Umbilical cord (tissue), 2 donors: ENCODE measurements around the gene TNXB. TPM values are rescaled to one million over a fixed set of nuclear protein-coding genes. Genes with fewer than 3 reads are reported as not detected.
"Not testable (repeated sequence)": the region's sequence is repeated elsewhere in the genome, so short reads cannot be mapped to it uniquely, and the experiment has no call there.

Source experiments
- DNase-seq: peaks from one replicate; pipeline ENCODE4 v3.0.0-alpha.2; 2015; ENCODE audit warnings: low spot score
- total RNA-seq: library from RNA; depleted of rRNA; stranded (reverse); fragments of >200 nt; gene quantifications from one replicate; pipeline ENCODE4 v1.2.3, GENCODE V29; 2014; ENCODE audit warnings: low replicate concordance; ENCODE audit not compliant: insufficient read depth

Gene TNXB
- total RNA-seq: 24.1 TPM

DNA sequence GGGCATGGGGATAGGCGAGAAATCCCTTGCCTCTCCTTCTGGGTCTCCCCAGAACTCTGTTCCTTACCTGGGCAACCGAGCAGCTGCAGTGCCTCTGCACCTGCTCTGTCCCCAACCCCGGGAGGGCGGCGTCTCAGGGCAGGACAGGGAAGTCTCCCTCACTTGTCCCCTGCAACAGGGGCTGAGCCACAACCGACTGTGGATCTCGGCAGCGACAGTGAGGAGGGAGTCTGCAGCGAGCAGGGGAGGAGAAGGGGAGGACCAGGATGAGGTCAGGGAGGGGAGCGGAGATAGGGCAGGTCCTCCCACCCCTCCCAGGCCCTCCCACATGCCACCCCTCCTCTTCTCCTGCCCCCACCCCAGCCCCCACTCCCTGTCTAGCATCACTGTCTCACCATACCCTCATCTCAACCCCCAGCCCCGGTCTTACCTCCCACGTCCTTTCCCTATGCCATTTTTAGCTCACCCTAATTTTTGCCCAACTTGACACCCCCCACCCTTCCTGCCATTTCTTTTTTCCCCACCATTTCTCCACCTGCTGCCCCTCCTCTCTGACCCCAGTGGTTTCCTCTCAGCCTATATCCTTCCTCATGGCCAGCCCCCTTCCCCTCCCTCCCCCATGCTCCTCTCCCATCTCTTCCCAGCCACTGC lies at the start of gene TNXB:
Gene TNXB, minus strand, starts transcription at position 225 of the 651 bp plus-strand sequence. CDS start 11,140 bp downstream, outside the sequence.
- DNase-seq: no peak

GRCh38 chr6:32158052-32158451 lies 48.9 kb upstream of the TNXB start:
- DNase-seq: no peak

DNA sequence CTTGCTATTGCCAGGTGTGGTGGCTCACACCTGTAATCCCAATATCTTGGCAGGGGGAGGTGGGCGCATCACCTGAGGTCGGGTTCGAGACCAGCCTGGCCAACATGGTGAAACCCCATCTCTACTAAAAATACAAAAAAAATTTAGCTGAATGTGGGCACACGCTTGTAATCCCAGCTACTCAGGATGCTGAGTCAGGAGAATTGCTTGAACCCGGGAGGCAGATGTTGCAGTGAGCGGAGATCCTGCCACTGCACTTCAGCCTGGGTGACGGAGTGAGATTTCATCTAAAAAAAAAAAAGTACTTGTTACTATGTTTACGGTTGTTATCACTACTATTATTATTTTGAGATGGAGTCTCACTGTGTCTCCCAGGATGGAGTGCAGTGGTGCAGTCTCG lies 47.8 kb upstream of the TNXB start:
- DNase-seq: no peak

DNA sequence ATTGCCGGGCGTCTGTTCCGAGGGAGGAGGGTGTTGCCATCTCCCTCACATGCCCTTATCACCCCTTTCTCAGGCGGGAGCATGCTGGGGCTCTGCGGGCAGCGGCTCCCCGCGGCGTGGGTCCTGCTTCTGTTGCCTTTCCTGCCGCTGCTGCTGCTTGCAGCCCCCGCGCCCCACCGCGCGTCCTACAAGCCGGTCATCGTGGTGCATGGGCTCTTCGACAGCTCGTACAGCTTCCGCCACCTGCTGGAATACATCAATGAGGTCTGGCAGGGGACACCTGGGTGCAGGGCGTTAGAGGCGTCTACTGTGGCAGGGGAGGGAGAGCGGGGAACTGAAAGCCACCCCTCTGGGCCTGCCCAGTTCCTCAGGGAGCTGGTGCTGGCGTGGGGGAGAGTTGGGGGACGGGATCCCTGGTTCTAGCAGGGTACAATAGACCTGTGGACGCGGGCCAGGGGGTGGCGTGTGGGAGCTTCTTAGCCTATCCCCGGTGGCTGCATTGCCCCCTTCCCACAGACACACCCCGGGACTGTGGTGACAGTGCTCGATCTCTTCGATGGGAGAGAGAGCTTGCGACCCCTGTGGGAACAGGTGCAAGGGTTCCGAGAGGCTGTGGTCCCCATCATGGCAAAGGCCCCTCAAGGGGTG lies 45.5 kb upstream of the TNXB start:
- peak; percentile 72 for DNase-seq

DNA sequence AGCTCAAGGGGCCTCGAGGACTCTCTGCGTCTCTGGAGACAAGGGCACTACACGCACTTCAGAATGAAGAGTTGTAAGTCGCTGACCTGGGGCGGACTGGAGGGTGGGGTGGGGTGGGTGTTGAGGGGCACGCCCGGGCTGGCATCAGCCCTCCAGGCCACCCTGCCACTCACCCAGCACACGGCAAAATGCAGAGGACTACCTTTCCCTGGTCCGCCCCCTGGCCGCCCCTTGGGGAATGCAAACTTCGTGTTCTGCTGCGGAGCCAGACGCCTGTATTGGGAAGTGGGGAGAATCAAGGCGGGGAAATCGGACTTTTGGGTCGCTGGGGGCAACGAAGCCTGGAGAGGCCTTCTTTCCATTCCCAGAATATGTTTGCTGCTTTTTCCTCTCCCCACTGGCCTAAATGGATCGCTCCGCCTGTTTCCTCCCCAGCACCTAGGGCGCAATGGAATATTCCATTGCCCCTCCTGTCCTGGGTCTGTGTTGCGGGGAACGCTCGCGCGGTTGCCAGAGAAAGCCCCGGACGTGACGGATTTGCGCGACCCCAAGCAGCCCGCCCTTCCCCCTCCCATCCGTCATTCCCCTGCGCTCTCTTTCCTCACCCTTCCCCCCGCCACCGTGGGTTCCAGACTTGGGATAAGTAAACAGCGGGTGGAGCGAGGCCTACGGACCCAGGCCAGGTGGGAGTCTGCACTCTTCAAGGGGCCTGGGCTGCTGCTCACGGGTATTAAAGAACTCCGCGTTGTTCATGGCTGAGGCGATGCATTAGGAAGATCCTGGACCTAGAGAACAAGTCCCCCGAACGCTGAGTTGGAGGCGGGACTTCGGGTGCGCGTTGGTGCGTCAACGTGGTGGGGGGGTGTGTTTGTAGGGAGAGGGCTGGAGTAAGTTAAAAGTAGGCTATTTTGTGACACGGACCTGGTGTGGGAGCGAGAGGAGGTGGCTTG lies 44.7 kb upstream of the TNXB start, which contains the start of gene PPT2:
Gene PPT2, plus strand, starts transcription at position 578 of the 950 bp plus-strand sequence. CDS start 454 bp downstream, outside the sequence.
- peak; percentile 95 for DNase-seq

GRCh38 chr6:32152769-32153563 lies 43.8 kb upstream of the TNXB start:
- DNase-seq: peak; percentile 71

DNA sequence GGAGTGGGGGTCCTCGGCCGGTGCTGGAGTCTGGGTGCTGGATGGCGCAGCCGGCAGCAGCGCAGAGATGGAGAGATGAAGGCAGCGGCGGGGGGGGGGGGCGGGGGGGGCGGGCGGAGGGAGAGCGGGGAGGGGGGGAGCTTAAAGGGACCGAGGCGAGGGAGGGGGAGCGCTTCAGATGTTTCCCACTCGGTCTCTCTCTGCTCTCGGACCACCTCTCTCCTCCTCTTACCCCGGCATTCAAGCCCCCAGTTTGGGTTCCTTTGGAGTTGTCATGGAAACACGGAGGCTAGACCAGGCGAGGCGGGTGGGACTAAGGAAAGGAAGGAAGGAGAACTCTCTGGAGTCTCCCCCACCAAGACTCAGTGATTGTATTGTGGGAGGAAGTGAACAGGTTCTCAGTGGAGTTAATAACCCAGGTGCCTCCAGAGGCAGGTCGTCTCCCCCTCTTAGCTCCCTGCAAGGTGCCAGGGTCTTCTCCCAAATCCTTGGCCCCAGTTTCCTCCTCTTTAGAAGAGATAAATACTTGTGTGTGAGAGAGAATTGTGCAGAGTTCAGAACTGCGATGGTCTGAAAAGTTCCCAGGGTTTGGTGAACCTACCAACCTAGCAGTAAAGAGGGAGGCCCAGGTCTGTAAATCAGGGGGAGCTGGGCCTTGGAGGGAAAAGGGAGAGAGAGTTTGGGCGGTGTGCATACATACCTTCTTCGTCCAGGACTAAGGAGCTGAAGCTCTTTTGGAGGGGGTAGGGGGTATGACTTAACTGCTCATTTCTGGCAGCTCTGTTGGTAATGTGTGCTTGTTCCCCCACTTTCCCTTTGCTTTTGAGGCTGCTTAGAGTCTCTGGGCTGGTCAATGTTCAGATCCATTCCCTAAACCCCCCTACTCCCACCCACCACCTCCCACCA lies 43.0 kb upstream of the TNXB start, which contains the start of gene PRRT1:
Gene PRRT1, minus strand, starts transcription at position 77 of the 906 bp plus-strand sequence. CDS start 112 bp downstream, outside the sequence.
- no peak for DNase-seq

DNA sequence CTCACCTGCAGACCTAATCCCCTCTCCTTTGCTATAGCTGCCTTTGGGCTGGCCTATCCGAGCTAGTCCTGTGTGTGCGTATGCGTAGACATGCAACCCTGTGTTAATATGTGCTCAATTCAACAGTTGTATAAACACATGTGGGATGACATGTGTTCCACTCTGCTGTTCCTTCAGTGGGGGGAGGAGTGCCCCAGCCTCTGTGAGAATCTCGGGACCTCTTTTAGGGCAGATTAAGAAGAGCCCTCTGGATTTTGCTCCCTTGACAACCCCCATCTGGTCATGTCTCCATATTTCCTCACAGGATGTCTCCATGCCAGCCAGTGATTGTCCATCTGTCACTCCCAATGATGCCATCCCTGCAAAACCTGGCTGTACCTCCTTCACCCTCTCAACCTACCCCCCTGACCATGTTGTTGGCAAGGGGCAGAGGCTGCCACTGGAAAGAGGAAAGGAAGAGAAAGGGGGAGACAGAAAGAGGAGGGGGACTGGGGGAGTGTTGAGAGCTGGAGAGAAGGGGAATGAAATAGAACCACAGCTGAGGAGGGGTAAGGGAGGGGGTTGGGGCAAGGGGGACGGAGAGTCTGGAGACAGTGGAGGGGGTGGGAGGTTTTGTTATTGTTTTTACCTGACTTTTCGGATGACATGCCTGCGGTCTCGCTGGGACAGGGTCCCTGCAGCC lies 42.2 kb upstream of the TNXB start:
- no peak for DNase-seq

DNA sequence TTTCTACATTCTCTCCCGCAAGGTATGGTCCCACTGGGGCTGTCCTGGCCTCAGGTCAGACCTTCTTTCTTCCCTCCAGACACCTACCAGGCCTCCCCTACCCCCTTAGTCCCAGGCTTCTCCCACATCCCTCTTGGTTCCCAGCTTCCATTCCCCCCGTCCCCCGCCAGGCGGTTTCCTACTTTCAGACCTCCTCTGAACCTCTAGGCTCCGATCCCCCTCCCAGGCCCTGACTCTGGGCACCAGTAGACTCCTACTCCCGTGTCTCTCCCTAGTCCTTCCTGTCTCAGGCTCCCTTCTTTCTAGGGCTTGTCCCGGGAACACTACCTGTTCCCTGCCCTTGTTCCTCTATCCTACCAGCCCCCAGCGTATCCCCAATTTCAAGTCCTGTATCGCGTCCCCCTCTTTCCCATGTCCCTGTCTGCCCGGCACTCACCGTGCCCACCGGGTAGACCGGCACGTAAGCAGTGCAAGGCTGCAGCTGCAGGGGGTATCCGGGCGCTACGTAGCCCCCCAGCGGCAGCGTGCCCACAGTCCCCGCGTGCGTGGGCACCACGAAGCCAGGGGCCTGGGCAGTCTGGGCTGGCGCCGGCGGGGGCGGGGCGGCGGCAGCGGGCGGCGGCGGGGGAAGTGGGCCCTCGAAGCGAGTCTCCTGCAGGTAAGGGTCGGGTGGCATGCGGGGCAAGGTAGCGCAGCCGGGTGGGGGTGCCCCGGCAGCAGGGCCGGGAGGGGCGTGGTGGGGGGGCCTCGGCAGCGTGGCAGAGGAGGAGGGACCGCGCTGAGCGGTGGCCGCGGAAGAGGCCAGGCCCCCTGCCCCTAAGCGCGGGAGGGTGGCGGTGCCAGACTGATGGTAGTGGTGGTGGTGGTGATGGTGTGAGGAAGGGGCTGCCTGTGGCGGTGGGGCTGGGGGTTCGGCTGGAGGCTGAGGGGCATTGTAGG lies 41.1 kb upstream of the TNXB start:
- DNase-seq: no peak

DNA sequence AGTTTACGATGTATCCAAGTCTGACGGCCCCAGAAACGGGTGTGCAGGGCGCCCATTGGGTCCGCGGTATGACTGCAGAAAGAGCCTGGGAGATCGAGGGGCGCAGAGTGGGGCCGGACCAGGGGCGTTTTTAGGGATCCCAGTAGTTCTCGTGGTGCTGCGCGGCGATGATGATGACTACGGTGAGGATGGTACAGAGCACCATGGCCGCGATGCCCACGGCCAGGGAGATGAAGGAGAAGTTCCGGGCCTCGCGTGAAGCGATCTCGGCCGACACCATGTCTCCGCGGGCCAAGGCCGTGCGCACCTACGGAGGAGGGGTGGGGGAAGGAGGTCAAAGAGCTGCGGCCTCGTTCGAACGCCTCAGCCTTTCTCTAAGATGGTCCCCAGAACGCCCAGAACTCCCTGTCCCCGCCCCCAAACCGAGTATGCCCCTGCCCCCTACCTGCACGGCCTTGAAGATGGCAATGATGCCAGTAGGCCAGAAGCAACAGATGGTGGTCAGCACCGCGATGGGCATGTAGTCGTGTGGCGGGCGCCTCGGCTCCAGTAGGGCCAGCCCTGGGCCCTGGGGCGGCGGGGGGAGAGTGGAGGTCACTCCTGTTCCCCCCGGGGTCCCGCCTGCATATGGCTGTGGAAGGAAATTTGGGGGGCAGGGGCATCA lies 40.1 kb upstream of the TNXB start:
- no peak for DNase-seq

- peak; percentile 48 for DNase-seq
These were observed 39.4 kb upstream of the TNXB start for GRCh38 chr6:32148289-32149091.

- no peak for DNase-seq
These were observed 38.4 kb upstream of the TNXB start for GRCh38 chr6:32147401-32148132.

- no peak for DNase-seq
These were observed 37.5 kb upstream of the TNXB start for GRCh38 chr6:32146687-32147086.

GRCh38 chr6:32146287-32146686 lies 37.1 kb upstream of the TNXB start:
- DNase-seq: no peak

GRCh38 chr6:32144238-32144637 lies 35.1 kb upstream of the TNXB start:
- not testable (repeated sequence) for DNase-seq

- DNase-seq: no peak
These were observed 31.4 kb upstream of the TNXB start for GRCh38 chr6:32140420-32141046.
